OCI-LY1 (cell line): ENCODE data around the gene PLEKHO2.
A peak's percentile ranks its signal among the peaks of the same experiment; 100 is the strongest.

ENCODE experiments used
- H2AFZ ChIP-seq: fragments of 200-600 bp; sonication (generic), shearing (Covaris generic); 2 replicates; pipeline ENCODE4 v1.6.0; 2014; ENCODE audit warnings: antibody characterized with exemption, mild to moderate bottlenecking, low read length
- H3F3A ChIP-seq: fragments of 200-600 bp; sonication (generic), shearing (Covaris generic); 2 replicates; pipeline ENCODE4 v1.6.0; 2014; ENCODE audit warnings: mild to moderate bottlenecking, antibody characterized with exemption, low read length, moderate library complexity; ENCODE audit not compliant: insufficient read depth
- H3K27ac ChIP-seq: fragments of 200-600 bp; sonication (generic); 2 replicates; pipeline ENCODE4 v1.5.1; 2014; ENCODE audit warnings: low read length, mixed run types, mild to moderate bottlenecking, low read depth; ENCODE audit not compliant: poor library complexity, severe bottlenecking
- H3K27me3 ChIP-seq: fragments of 200-600 bp; sonication (generic); 2 replicates; pipeline ENCODE4 v1.6.0; 2014; ENCODE audit warnings: antibody characterized with exemption, mild to moderate bottlenecking, low read length, moderate library complexity; ENCODE audit not compliant: insufficient read depth
- H3K36me3 ChIP-seq: fragments of 200-600 bp; sonication (generic); 2 replicates; pipeline ENCODE4 v1.6.1; 2014; ENCODE audit warnings: mild to moderate bottlenecking, antibody characterized with exemption, low read length, moderate library complexity, mixed read lengths; ENCODE audit not compliant: insufficient read depth
- H3K4me1 ChIP-seq: fragments of 200-600 bp; sonication (generic); 2 replicates; pipeline ENCODE4 v1.5.1; 2014; ENCODE audit warnings: mild to moderate bottlenecking, low read length, moderate library complexity; ENCODE audit not compliant: insufficient read depth, severe bottlenecking
- H3K4me2 ChIP-seq: fragments of 200-600 bp; sonication (generic), shearing (Covaris generic); 2 replicates; pipeline ENCODE4 v1.6.1; 2014; ENCODE audit warnings: low read length
- H3K4me3 ChIP-seq: fragments of 200-600 bp; sonication (generic); 2 replicates; pipeline ENCODE4 v1.5.1; 2014; ENCODE audit warnings: low read length, low read depth, mild to moderate bottlenecking, mixed read lengths; ENCODE audit not compliant: poor library complexity, severe bottlenecking
- H3K79me2 ChIP-seq: fragments of 200-600 bp; shearing (Covaris generic); 2 replicates; pipeline ENCODE4 v1.6.1; 2016; ENCODE audit warnings: mixed run types, low read length, mixed read lengths; ENCODE audit not compliant: insufficient read depth
- H3K9ac ChIP-seq: fragments of 200-600 bp; sonication (generic), shearing (Covaris generic); 2 replicates; pipeline ENCODE4 v1.6.1; 2014; ENCODE audit warnings: mild to moderate bottlenecking, low read length, mixed read lengths
- H3K9me2 ChIP-seq: fragments of 200-600 bp; sonication (generic), shearing (Covaris generic); 2 replicates; pipeline ENCODE4 v1.6.1; 2014; ENCODE audit warnings: low read depth, mild to moderate bottlenecking, low read length, mixed read lengths
- H3K9me3 ChIP-seq: fragments of 200-600 bp; shearing (Covaris generic); 2 replicates; pipeline ENCODE4 v1.6.1; 2014; ENCODE audit warnings: low read length, mixed read lengths
- H4K20me1 ChIP-seq: fragments of 200-600 bp; sonication (generic), shearing (Covaris generic); 2 replicates; pipeline ENCODE4 v1.6.0; 2016; ENCODE audit warnings: mild to moderate bottlenecking, low read length; ENCODE audit not compliant: insufficient read depth
- EZH2 ChIP-seq: fragments of 200-600 bp; sonication (generic), shearing (Covaris generic); IDR thresholded peaks from 2 replicates; pipeline ENCODE4 v1.8.0; 2017; ENCODE audit warnings: borderline replicate concordance, mixed run types, mild to moderate bottlenecking, antibody characterized with exemption, low read length, moderate library complexity, mixed read lengths
- TF ChIP-seq, protein P1 (sequence below): fragments of 200-600 bp; sonication (generic), shearing (Covaris generic); IDR thresholded peaks from 2 replicates; pipeline ENCODE4 v1.5.1; 2017; ENCODE audit warnings: mild to moderate bottlenecking, antibody characterized with exemption, low read length, moderate library complexity, mixed read lengths

Gene PLEKHO2

GRCh38 chr15:64808785-64809453 lies 32.8 kb upstream of the PLEKHO2 start:
- TF ChIP-seq, protein P1, sequence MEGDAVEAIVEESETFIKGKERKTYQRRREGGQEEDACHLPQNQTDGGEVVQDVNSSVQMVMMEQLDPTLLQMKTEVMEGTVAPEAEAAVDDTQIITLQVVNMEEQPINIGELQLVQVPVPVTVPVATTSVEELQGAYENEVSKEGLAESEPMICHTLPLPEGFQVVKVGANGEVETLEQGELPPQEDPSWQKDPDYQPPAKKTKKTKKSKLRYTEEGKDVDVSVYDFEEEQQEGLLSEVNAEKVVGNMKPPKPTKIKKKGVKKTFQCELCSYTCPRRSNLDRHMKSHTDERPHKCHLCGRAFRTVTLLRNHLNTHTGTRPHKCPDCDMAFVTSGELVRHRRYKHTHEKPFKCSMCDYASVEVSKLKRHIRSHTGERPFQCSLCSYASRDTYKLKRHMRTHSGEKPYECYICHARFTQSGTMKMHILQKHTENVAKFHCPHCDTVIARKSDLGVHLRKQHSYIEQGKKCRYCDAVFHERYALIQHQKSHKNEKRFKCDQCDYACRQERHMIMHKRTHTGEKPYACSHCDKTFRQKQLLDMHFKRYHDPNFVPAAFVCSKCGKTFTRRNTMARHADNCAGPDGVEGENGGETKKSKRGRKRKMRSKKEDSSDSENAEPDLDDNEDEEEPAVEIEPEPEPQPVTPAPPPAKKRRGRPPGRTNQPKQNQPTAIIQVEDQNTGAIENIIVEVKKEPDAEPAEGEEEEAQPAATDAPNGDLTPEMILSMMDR = no peak
- no peak for TF ChIP-seq EZH2
- Histone ChIP-seq H3K9ac (no peak overlapping the region), H3K4me2 (no peak overlapping the region)

GRCh38 chr15:64809649-64810496 lies 31.8 kb upstream of the PLEKHO2 start:
- H4K20me1 ChIP-seq = no peaks in the 10 kb centered on the region
- no peaks in the 10 kb centered on the region for H3K36me3 ChIP-seq
- H3K9ac ChIP-seq = no peak overlapping the region
- no peak overlapping the region for H3K4me2 ChIP-seq
- no peaks in the 10 kb centered on the region for H3K9me2 ChIP-seq
- H3K79me2 ChIP-seq = no peaks in the 10 kb centered on the region
- no peaks in the 10 kb centered on the region for H3K4me1 ChIP-seq
- TF ChIP-seq, protein P1 = peak; percentile 99
- TF ChIP-seq EZH2 = no peak
- no peaks in the 10 kb centered on the region for H3F3A ChIP-seq
- H3K27me3 ChIP-seq = peaks cover 2% of the 10 kb centered on the region; the same call in 1 of the 2 replicates
- no peak overlapping the region for H3K27ac ChIP-seq
- no peak overlapping the region for H2AFZ ChIP-seq
- no peak overlapping the region for H3K4me3 ChIP-seq
- no peaks in the 10 kb centered on the region for H3K9me3 ChIP-seq

More at GRCh38 chr15:64808785-64809453, 32.8 kb upstream of the PLEKHO2 start:
- H3K27ac ChIP-seq = no peak overlapping the region
- H3K36me3 ChIP-seq = no peaks in the 10 kb centered on the region
- no peak overlapping the region for H2AFZ ChIP-seq
- no peak overlapping the region for H3K4me3 ChIP-seq
- H3K4me1 ChIP-seq = no peaks in the 10 kb centered on the region
- H3K9me3 ChIP-seq = no peaks in the 10 kb centered on the region
- H3K79me2 ChIP-seq = no peaks in the 10 kb centered on the region
- no peaks in the 10 kb centered on the region for H4K20me1 ChIP-seq
- no peaks in the 10 kb centered on the region for H3K9me2 ChIP-seq
- H3F3A ChIP-seq = no peaks in the 10 kb centered on the region
- H3K27me3 ChIP-seq = peaks cover 2% of the 10 kb centered on the region; the same call in 1 of the 2 replicates

GRCh38 chr15:64810497-64811326 lies 31.0 kb upstream of the PLEKHO2 start:
- Histone ChIP-seq H3K9ac (no peak overlapping the region), H3K27ac (no peak overlapping the region), H2AFZ (no peak overlapping the region)

More at GRCh38 chr15:64810497-64811326, 31.0 kb upstream of the PLEKHO2 start:
- no peaks in the 10 kb centered on the region for H3K9me3 ChIP-seq
- H3K4me2 ChIP-seq = no peak overlapping the region
- H3K27me3 ChIP-seq = peaks cover 2% of the 10 kb centered on the region; the same call in 1 of the 2 replicates
- H3K36me3 ChIP-seq = peaks cover 1% of the 10 kb centered on the region
- H3K79me2 ChIP-seq = no peaks in the 10 kb centered on the region
- H3F3A ChIP-seq = no peaks in the 10 kb centered on the region
- no peaks in the 10 kb centered on the region for H4K20me1 ChIP-seq
- no peak overlapping the region for H3K4me3 ChIP-seq
- H3K9me2 ChIP-seq = no peaks in the 10 kb centered on the region
- TF ChIP-seq EZH2 = no peak
- TF ChIP-seq, protein P1 = no peak
- no peaks in the 10 kb centered on the region for H3K4me1 ChIP-seq
